Ovary (tissue), 10 donors: Measurements from ENCODE around the gene TRAK2. TPM values are rescaled to one million over a fixed set of nuclear protein-coding genes. Genes with fewer than 3 reads are reported as not detected.
A peak's percentile ranks its signal among the peaks of the same experiment; 100 is the strongest.

Experiments used
- DNase-seq, 5 donors: peaks; one replicate each; pipeline ENCODE4 v3.0.0-alpha.2; 2019 to 2020
- H3K27ac ChIP-seq, 2 donors: fragments of 200-600 bp; one replicate each; pipeline versions ENCODE4 v1.5.1 to v1.8.0; 2019 to 2022
- H3K27me3 ChIP-seq: fragments of 200-600 bp; one replicate; pipeline ENCODE4 v1.8.0; 2022
- H3K36me3 ChIP-seq: fragments of 200-600 bp; sonication (generic); one replicate; pipeline ENCODE4 v1.5.1; 2019
- H3K4me1 ChIP-seq: one replicate; pipeline ENCODE4 v1.8.1; 2013; ENCODE audit warnings: mild to moderate bottlenecking, moderate library complexity; ENCODE audit not compliant: insufficient read depth
- H3K4me3 ChIP-seq: fragments of 200-600 bp; sonication (generic); one replicate; pipeline ENCODE4 v1.5.1; 2017
- H3K9me3 ChIP-seq, 2 donors: fragments of 200-600 bp in 1 of 2; sonication (generic) in 1 of 2; one replicate each; pipeline versions ENCODE4 v1.5.1 to v1.8.1; 2013 to 2019; ENCODE audit warnings: mild to moderate bottlenecking in 1 of 2, moderate library complexity in 1 of 2
- CTCF ChIP-seq, 3 donors: fragments of 450-650 bp in 2 of 3; fragments of 200-600 bp in 1 of 3; IDR thresholded peaks; one replicate each; pipeline versions ENCODE4 v1.5.1 to v1.8.0; 2016 to 2022; ENCODE audit warnings: antibody characterized with exemption in 3 of 3, mild to moderate bottlenecking in 1 of 3
- EP300 ChIP-seq: sonication (generic); formaldehyde crosslinking; IDR thresholded peaks from one replicate; pipeline ENCODE4 v1.6.1; 2017; ENCODE audit warnings: antibody characterized with exemption
- POLR2A ChIP-seq: fragments of 450-650 bp; IDR thresholded peaks from one replicate; pipeline ENCODE4 v1.6.1; 2017; ENCODE audit warnings: antibody characterized with exemption, mild to moderate bottlenecking, moderate library complexity
- WGBS, 3 donors: extraction: QIAGEN DNeasy Blood & Tissue Kit in 1 of 3; methylation state at CpG; one replicate each; pipeline versions ENCODE4 v1.1.5 to v1.1.7; 2013 to 2017; 5-methylcytosine and 5-hydroxymethylcytosine counted together
- intact Hi-C, 4 donors: fragments of 100-400 bp; cut with DNase I; formaldehyde crosslinking; loops; one replicate each; pipeline versions ENCODE4 v1.11.0 to v1.15.1; 2022 to 2023
- long read RNA-seq, 3 donors: library from polyadenylated mRNA in 2 of 3; unstranded in 2 of 3; transcript quantifications; one replicate each; pipeline ENCODE4 v2.0.0 and lab custom pipeline, GENCODE V29; 2021 to 2026
- polyA plus RNA-seq, 2 donors: library from polyadenylated mRNA; stranded (reverse); fragments of 200-250 nt in 1 of 2; fragments of 350-450 nt in 1 of 2; fragmentation: Illumina TruSeq in 1 of 2; extraction: RNeasy Lipid Tissue Mini Kit (QIAGEN cat#74804) in 1 of 2; gene quantifications; one replicate each; pipeline ENCODE4 v1.2.3, GENCODE V29; 2013 to 2014
- total RNA-seq, 7 donors: library from RNA; depleted of rRNA in 2 of 7; stranded (reverse); fragments of >200 nt in 2 of 7; fragmentation: NEBNext Ultra II Directional in 3 of 7; extraction: Animal tissue kit (Norgen Biotek cat#: 25700) in 3 of 7; gene quantifications; one replicate each; pipeline versions ENCODE4 v1.1.0 to v1.2.4, GENCODE V29; 2016 to 2023
- donor health status: DM: no; HTN: no; CAD: no; lungs with moderate emphysema.
- donor health status: DM: no; HTN: no; CAD: no.
- donor health status: Bipolar disorder and iron deficiency.
- donor health status: DM: yes; HTN: yes; CAD: no.
- donor health status: DM: no; HTN: no; CAD: no.
- donor health status: DM: yes; HTN: yes; CAD: no.

The TRAK2 gene
- 10 to 100 TPM; 14.3 to 33.7 (median 20.2) TPM for total RNA-seq
- 10 to 100 TPM in 1 of 2 donors, 1 to 10 TPM in 1; 8.3 to 25.7 TPM for polyA plus RNA-seq
- long read RNA-seq, donor 1, full-length matches to known transcripts, result 2 of 23 reads
- long read RNA-seq, donor 1, partial matches to known transcripts, result 12 of 23 reads
- long read RNA-seq, donor 1, other reads (novel, unspliced or antisense), result 9 of 23 reads
- long read RNA-seq, donor 2, full-length matches to known transcripts, result 1 of 92 reads
- long read RNA-seq, donor 2, partial matches to known transcripts, result 39 of 92 reads
- long read RNA-seq, donor 2, other reads (novel, unspliced or antisense), result 52 of 92 reads
- long read RNA-seq, donor 3, full-length matches to known transcripts, result 8 of 13 reads
- long read RNA-seq, donor 3, partial matches to known transcripts, result 1 of 13 reads
- long read RNA-seq, donor 3, other reads (novel, unspliced or antisense), result 4 of 13 reads

- Histone ChIP-seq H3K36me3 (no peaks in the 10 kb centered on the region), H3K4me1 (peaks cover 5% of the 10 kb centered on the region), H3K27ac (peak within 1 kb of the TSS; percentile 64 to 90), H3K9me3 (no peaks in the 10 kb centered on the region), H3K4me3 (peak within 1 kb of the TSS; percentile 77), H3K27me3 (no peaks in the 10 kb centered on the region)
- TF ChIP-seq POLR2A (peak; percentile 58), CTCF (IDR thresholded peaks at IDR 0.05) (peak; percentile 16 to 76 (median 36)), EP300 (no peak)
- WGBS, 3 donors, result 0 to 1% (median 0%) methylated on average over 29 to 78 of the region's 78 CpGs
- intact Hi-C loops, result loop anchor here in 1 of 4 donors (5.0 kb wide), 1 partner anchor 39 kb away; no protein-coding TSS in a partner anchor
- DNase-seq, result peak; percentile 90 to 95 (median 92)
These were observed at the start of gene TRAK2, which contains the start of gene STRADB for GRCh38 chr2:201451292-201452057. Gene TRAK2, minus strand, starts transcription at chr2:201451458. Its CDS starts 30,951 bp downstream, at chr2:201420507. Gene STRADB, plus strand, starts transcription at chr2:201451740. Its CDS starts 3,101 bp downstream, at chr2:201454841.

GRCh38 chr2:201500534-201500933 is 49.3 kb upstream of the TRAK2 start:
- intact Hi-C loops, result no loop called here
- Histone ChIP-seq H3K27me3 (no peaks in the 10 kb centered on the region), H3K4me1 (no peaks in the 10 kb centered on the region), H3K36me3 (no peaks in the 10 kb centered on the region), H3K4me3 (no peak overlapping the region), H3K9me3 (no peaks in the 10 kb centered on the region), H3K27ac (no peak overlapping the region)
- TF ChIP-seq POLR2A, result no peak
- no peak for TF ChIP-seq CTCF (IDR thresholded peaks at IDR 0.05)
- TF ChIP-seq EP300, result no peak
- DNase-seq, result no peak
- 69 to 78% (median 69%) methylated on average over 3 of the region's 3 CpGs for WGBS, 3 donors

- Histone ChIP-seq H3K9me3 (no peaks in the 10 kb centered on the region), H3K4me3 (no peak overlapping the region), H3K27ac (no peak overlapping the region), H3K36me3 (no peaks in the 10 kb centered on the region), H3K4me1 (no peaks in the 10 kb centered on the region), H3K27me3 (no peaks in the 10 kb centered on the region)
- DNase-seq, result no peak
- 70 to 79% (median 77%) methylated on average over 1 of the region's 1 CpG for WGBS, 3 donors
- TF ChIP-seq EP300 (no peak), CTCF (IDR thresholded peaks at IDR 0.05) (no peak), POLR2A (no peak)
- intact Hi-C loops, result no loop called here
These were observed 45.5 kb upstream of the TRAK2 start for GRCh38 chr2:201496785-201497184.

- Histone ChIP-seq H3K9me3 (no peaks in the 10 kb centered on the region), H3K27ac (no peak overlapping the region), H3K4me1 (no peaks in the 10 kb centered on the region), H3K36me3 (no peaks in the 10 kb centered on the region), H3K27me3 (no peaks in the 10 kb centered on the region), H3K4me3 (no peak overlapping the region)
- intact Hi-C loops, result no loop called here
- 84 to 90% (median 84%) methylated on average over 4 of the region's 4 CpGs for WGBS, 3 donors
- no peak for TF ChIP-seq EP300
- TF ChIP-seq POLR2A, result no peak
- TF ChIP-seq CTCF (IDR thresholded peaks at IDR 0.05), result no peak
- no peak for DNase-seq
These were observed 39.0 kb upstream of the TRAK2 start for GRCh38 chr2:201490291-201490690.
